GM15510 (cell line): ENCODE results near the gene PPP4R1.

Experiments
- POLR2A ChIP-seq: IDR thresholded peaks from 3 replicates; pipeline ENCODE4 v1.6.1; 2011; ENCODE audit warnings: borderline replicate concordance; ENCODE audit not compliant: insufficient read length; ENCODE audit errors: extremely low read depth

PPP4R1 gene

DNA sequence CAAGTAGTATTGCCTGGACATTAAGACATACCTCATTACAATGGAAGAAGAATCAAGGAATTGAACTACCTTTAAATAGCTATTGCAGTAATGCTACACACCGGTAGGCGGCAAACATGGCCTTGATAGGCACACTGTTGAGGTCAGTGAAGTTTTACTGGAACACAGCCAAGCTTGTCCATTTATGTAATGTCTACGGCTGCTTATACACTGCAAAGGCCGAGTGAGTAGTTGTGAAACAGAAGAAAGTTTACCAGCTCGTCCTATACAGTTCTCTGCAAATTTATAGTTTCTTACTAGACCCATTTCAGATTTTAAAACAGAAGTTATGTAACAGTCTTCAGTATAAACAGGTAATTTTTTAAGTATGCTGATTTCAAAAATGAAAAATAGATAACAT lies 38.8 kb downstream of the PPP4R1 start:
- no peak for TF ChIP-seq POLR2A

DNA sequence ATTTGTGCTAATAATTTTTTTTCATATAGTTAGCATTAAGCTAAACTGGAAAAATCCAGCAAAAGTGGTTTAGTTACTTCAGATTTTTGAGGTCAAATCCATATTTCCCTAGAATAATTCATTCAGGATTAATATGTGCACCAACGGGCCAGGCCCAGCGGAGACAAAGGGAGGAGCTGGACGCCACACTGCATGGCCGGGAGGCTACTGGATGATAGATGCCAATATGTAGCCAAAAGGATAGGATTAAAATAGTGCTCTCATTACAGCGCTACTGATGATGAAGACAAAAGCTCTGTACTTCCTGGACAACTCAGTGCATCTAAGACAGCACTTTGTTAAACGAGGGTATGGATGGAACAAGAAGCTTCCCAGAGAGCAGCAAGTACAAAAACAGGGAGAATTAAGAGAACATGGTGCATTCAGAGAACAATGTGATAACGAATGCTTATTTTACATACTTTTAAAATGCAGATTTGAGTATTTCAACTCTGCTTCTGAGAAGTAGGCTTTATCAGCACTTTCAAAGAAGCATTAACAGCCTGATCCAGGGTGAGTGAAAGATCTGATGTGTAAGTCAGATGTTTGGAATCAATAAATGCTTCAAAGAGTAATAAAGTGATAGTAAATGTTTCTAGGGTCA lies 39.8 kb downstream of the PPP4R1 start:
- TF ChIP-seq POLR2A = no peak

DNA sequence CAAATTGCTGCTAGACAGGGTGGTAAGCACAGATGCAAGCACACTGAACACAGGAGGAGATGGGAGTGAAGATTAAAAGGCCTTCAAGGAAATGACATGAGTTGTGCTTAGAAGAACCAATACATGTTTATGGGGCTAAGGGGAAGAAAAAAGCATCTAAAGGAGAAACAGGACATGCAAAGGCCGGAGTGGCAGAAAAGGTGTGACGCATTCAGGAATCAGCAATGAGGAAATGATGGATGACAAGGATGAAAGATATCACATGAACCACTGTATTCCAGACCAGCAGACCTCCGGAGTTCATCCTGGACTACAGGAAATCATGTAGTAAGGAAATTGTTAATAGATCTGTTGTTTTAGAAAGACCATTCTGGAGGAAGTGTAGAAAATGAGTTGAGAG lies 42.8 kb downstream of the PPP4R1 start:
- TF ChIP-seq POLR2A = no peak

DNA sequence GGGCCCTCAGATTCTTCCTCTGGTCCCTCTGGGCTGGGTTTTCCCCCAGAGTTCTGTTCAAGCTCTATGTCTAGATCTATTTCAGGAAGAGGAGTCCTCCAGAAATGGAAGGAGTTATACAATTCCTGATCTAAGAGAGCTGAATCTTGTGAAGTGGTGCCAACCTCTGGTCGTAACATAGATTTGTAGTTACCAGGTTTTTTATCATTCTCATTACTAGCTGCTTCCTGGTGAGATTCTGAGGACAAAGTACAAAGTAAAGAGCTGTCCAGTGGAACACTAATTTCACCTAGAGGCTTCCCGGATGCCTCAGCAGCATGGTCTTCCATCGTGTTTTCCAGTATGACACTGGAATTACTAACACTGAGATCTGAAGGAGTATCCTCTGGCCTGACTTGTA lies 44.1 kb downstream of the PPP4R1 start:
- no peak for TF ChIP-seq POLR2A

DNA sequence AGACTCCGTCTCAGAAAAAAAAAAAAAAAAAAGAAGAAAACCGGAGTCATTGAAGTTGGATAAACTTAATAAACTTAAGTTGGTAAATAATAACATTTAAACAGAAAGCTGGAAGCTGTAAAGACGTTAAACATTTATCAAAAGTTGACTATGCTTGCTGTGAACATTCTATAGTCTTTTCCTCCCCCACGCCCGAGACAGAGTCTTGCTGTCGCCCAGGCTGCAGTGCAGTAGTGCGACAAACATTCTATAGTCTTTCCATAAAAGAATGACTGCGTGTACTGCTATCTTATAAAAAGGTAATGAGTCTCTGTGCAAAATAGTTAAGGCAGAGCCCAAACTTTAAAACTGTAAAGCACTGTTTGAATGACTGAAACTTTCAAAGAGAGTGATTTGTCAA lies 45.2 kb downstream of the PPP4R1 start:
- no peak for TF ChIP-seq POLR2A

DNA sequence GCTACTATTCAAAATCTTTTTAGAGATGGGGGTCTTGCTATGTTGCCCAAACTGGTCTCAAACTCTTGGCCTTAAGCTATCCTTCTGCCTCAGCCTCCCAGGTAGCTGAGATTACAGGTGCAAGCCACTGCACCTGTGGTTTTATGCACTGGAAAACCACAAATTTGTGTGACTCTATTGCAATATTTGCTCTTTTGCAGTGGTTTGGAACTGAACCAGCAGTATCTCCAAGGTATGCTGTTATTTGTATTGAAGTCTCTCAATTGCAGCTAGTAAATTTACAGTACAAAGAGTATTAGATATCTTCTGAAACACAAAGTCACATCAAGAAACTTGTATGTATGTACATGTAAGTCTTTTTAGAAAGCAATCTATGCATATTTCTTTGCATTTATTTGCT lies 46.2 kb downstream of the PPP4R1 start:
- no peak for TF ChIP-seq POLR2A

DNA sequence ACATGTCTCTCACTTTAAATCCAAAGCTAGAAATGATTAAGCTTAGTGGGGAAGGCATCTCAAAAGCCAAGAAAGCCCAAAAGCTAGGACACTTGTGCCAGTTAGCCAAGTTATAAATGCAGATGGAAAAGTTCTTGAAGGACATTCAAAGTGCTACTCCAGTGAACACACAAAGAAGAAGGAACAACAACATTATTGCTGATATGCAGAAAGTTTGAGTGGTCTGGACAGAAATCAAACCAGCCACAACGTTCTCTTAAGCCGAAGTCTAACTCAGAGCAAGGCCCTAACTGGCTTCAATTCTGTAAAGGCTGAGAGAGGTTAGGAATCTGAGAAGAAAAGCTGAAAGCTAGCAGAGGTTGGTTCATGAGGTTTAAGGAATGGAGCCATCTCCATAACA lies 49.0 kb downstream of the PPP4R1 start:
- TF ChIP-seq POLR2A = no peak

DNA sequence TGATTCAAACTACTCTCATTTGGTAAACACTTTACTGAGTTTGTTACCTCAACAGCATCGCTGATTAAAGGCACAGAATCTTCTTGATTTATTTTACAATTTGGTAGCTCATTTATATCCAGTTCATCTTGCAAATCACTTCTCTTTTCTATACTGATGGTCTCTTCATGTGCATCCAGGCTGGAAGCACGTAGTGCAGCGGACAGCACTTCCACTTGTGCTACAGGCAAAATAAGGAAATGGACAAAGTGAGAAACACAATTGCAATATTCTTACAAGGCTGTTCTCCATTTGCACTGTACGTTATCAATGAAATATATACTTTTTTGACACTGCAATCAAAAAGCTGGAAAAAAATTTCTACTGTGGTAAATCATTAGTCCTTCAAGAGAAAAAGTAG lies 51.0 kb downstream of the PPP4R1 start:
- no peak for TF ChIP-seq POLR2A

DNA sequence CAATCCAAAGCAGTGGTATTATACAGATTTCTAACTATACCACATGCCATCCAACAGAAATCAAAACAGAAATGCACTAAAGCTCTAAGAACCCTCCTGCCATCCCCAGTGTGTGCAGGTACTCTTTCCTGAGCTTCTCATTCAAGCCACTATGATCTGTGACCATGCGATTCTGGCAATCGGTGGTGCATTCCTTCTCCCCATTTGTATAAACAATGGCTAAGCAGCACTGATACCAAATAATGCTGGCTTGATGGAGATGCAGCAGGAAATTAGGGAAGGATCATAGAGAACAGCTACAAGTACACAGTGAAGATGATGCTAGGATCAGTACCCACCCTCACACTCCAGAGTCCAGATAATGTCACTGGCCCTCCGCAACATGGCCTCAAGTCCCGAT lies 51.8 kb downstream of the PPP4R1 start:
- TF ChIP-seq POLR2A = no peak

DNA sequence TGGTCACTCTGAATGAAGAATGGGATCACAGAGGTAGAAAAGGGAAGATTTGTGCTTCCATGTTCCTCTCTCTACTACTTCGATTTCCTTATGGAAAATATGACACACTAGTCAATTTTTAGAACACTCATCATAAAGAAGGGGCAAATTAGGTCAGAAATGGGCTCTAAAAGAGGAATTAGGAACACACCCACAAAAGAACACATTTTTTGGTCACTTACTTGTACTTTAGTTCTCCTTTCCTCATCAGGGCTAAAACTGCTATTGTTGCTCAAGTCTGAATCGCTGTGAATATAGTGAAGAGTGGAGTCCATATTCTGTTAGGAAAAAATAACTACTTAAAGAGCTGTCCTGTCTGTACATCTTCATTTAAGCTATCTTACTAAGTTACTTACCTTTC lies 52.6 kb downstream of the PPP4R1 start:
- TF ChIP-seq POLR2A = no peak

DNA sequence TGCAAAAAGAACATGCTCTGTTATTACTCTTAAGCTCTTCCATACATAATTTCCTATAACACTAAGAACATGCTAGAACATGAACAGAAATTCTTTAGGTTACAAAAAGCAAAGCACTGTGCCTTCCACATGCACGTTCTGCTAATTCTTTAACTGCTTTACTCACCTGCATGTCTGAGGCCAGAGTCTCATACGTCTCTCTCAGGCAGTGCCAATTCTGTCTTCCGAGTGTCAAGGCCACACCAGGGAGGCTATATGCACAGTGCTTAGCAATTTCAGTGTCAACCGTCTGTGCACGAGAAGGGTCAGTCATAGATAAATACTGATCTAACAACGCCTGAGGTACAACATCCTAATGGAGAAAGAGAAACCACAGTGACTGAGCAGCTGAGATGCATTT lies 55.1 kb downstream of the PPP4R1 start:
- TF ChIP-seq POLR2A = no peak

DNA sequence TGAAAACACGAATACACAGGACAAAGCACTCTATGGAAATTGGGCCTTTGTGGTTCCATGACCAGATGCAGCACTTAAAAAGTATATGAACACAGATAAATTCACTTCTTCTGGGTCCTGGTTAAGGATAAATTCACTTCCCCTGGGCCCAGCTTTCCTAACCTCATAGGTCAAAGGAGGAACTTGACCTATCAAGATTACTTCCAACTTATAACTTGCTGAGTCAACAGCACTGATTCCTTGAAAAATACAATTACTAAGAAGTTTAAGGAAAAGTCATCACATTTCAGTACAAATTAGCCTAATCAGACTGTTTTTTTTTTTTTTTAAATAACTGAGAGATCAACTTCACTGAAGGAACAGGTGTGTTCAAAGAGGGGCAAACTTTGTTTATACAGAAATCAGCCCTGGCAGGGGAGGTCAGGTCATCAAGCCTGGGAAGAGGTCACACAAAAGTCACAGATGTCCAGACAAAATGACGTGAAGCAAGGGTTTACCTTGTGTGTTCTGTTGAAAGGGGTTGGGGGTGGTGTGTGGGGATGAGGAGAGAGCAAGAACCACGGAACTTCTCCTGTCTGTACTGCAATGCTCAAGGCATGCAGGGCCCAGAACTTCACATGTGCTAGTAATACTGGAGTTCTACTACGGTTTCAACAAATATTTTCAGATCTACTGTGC lies 55.8 kb downstream of the PPP4R1 start:
- TF ChIP-seq POLR2A = no peak

DNA sequence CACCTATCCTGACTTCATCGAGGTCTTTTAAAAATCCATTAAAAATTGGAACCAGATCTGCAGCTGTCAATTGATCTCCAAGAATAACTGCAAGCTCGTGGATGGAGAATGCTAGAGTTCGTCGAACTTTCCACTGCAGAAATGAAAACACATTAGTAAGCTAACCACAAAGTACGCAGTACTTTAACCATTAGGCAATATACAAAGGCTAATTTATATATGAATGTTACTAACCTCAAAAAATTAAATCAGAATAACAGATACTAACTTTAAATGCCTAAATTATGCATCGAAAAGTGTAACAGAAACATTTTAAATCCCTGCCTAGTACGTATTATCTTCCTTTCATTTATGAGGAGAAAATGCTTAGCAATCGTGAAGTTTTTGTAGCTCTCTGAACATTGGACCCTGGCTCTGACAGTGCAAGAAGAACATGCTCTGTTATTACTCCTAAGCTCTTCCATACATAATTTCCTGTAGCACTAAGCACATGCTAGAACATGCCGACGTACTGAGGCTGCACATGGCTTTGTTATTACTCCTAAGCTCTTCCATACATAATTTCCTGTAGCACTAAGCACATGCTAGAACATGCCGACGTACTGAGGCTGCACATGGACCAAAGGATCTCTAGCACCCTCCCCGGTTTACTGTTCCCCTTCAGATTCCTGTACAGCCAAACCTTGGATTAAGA lies 57.0 kb downstream of the PPP4R1 start:
- no peak for TF ChIP-seq POLR2A

DNA sequence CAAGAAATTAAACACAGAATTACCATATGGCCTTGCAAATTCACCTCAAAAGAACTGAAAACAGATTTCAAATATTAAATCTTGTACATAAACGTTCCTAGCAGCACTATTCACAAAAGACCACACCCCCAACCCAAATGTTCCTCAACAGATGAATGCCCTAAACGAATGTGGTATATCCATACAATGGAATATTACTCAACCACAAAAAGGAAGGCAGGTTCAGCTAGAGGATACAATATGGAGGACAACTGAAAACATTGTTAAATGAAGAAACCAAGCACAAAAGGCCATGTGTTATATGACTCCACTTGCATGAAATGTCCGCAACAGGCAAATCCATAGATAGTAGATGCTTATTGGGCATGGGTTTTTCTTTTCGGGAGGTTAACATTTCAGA lies 61.7 kb downstream of the PPP4R1 start:
- TF ChIP-seq POLR2A = no peak

DNA sequence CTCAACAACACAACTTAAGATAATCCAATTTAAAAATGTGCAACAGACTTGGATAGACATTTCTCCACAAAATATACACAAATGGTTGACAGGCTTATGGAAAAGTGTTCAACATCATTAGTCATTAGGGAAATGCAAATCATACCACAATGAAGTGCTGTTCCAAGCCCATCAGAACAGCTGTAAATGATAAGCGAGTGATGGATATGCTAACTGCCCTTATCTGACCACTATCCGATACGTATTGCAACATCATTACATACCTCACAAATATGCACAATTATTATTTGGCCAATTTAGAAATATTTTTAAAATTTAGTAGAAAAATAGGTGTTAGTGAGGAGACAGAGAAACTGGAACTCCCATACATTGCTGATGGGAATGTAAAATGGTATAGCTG lies 62.2 kb downstream of the PPP4R1 start:
- no peak for TF ChIP-seq POLR2A

DNA sequence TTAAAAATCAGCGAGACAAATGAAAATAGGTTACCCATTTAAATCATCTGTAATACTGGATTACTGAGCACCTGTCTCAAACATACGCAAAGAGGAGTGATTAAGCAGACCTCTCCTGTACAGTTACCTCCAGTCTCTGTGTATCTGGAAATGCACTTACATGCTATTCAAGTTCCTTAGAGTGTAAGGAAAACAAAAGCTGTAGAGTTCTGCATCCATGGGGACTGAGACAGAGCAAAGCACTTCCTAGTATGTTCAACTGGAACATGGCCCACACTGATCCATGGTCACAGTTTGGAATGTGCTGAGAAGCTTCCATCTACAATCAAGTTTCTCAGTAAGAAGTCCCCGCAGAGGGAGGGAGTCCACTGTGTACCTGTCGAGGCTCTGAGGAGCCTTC lies 63.9 kb downstream of the PPP4R1 start:
- no peak for TF ChIP-seq POLR2A
